Lower lobe of right lung (tissue), 2 donors: ENCODE data around the gene ME3. TPM values are rescaled to one million over a fixed set of nuclear protein-coding genes. Genes with fewer than 3 reads are reported as not detected.

Source experiments
- ATAC-seq, 2 donors: fragments of 200-7000 bp; cut with Tn5 transposase; one replicate each; pipeline ENCODE4 v1.9.1; 2020 to 2022; ENCODE audit warnings: mild to moderate bottlenecking in 2 of 2, moderate library complexity in 2 of 2
- DNase-seq: peaks from one replicate; pipeline ENCODE4 v3.0.0-alpha.2; 2020
- H3K27ac ChIP-seq: fragments of 200-600 bp; one replicate; pipeline ENCODE4 v1.8.0; 2022
- H3K27me3 ChIP-seq: fragments of 200-600 bp; one replicate; pipeline ENCODE4 v1.8.0; 2022; ENCODE audit warnings: low read depth
- H3K36me3 ChIP-seq: fragments of 200-600 bp; one replicate; pipeline ENCODE4 v1.8.0; 2022; ENCODE audit warnings: mild to moderate bottlenecking
- H3K4me1 ChIP-seq: fragments of 200-600 bp; one replicate; pipeline ENCODE4 v1.8.0; 2022
- H3K4me3 ChIP-seq: fragments of 200-600 bp; one replicate; pipeline ENCODE4 v1.8.0; 2022; ENCODE audit warnings: mild to moderate bottlenecking
- H3K9me3 ChIP-seq: fragments of 200-600 bp; one replicate; pipeline ENCODE4 v1.8.0; 2022
- CTCF ChIP-seq: fragments of 200-600 bp; IDR thresholded peaks from one replicate; pipeline ENCODE4 v1.8.0; 2022; ENCODE audit warnings: antibody characterized with exemption, mild to moderate bottlenecking
- intact Hi-C: fragments of 100-400 bp; cut with DNase I; formaldehyde crosslinking; loops from one replicate; pipeline ENCODE4 v1.11.0; 2022
- total RNA-seq: library from RNA; stranded (reverse); fragmentation: NEBNext Ultra II Directional; extraction: Animal tissue kit (Norgen Biotek cat#: 25700); gene quantifications from one replicate; pipeline ENCODE4 v1.2.1, GENCODE V29; 2021
- donor health status: DM: no; HTN: yes; CAD: no; lungs with severe emphysema.

Gene ME3
- total RNA-seq, 1 donor from 2014 or later: 18.6 TPM

GRCh38 chr11:86708669-86709068, 36.3 kb upstream of the ME3 start:
- intact Hi-C loops: no loop called here
- no peak overlapping the region for H3K4me3 ChIP-seq
- no peaks in the 10 kb centered on the region for H3K9me3 ChIP-seq
- no peaks in the 10 kb centered on the region for H3K36me3 ChIP-seq
- no peak overlapping the region for H3K27ac ChIP-seq
- DNase-seq (no peak), ATAC-seq (no peak)
- no peaks in the 10 kb centered on the region for H3K4me1 ChIP-seq
- no peak for TF ChIP-seq CTCF
- H3K27me3 ChIP-seq: no peaks in the 10 kb centered on the region

GRCh38 chr11:86706338-86707131, 34.1 kb upstream of the ME3 start:
- H3K36me3 ChIP-seq: no peaks in the 10 kb centered on the region
- no peak for TF ChIP-seq CTCF
- no peak for DNase-seq
- H3K4me3 ChIP-seq: no peak overlapping the region
- intact Hi-C loops: no loop called here
- ATAC-seq: no peak
- H3K27ac ChIP-seq: no peak overlapping the region
- H3K27me3 ChIP-seq: no peaks in the 10 kb centered on the region
- H3K9me3 ChIP-seq: no peaks in the 10 kb centered on the region
- no peaks in the 10 kb centered on the region for H3K4me1 ChIP-seq

- no peaks in the 10 kb centered on the region for H3K9me3 ChIP-seq
- H3K36me3 ChIP-seq: no peaks in the 10 kb centered on the region
- H3K4me1 ChIP-seq: no peaks in the 10 kb centered on the region
- intact Hi-C loops: no loop called here
- H3K27me3 ChIP-seq: no peaks in the 10 kb centered on the region
- H3K4me3 ChIP-seq: no peak overlapping the region
- no peak for TF ChIP-seq CTCF
- H3K27ac ChIP-seq: no peak overlapping the region
- no peak for DNase-seq
- ATAC-seq: peak; percentile 53 to 57
Measured at GRCh38 chr11:86704710-86705109, 32.3 kb upstream of the ME3 start.

GRCh38 chr11:86703987-86704386, 31.6 kb upstream of the ME3 start:
- DNase-seq: no peak
- H3K4me1 ChIP-seq: no peaks in the 10 kb centered on the region
- no peaks in the 10 kb centered on the region for H3K9me3 ChIP-seq
- no peak for TF ChIP-seq CTCF
- H3K27ac ChIP-seq: no peak overlapping the region
- peak; percentile 45 to 66 for ATAC-seq
- H3K36me3 ChIP-seq: no peaks in the 10 kb centered on the region
- no peaks in the 10 kb centered on the region for H3K27me3 ChIP-seq
- intact Hi-C loops: no loop called here
- no peak overlapping the region for H3K4me3 ChIP-seq

- DNase-seq (no peak), ATAC-seq (no peak)
- H3K4me3 ChIP-seq: no peak overlapping the region
- H3K9me3 ChIP-seq: no peaks in the 10 kb centered on the region
- no peaks in the 10 kb centered on the region for H3K36me3 ChIP-seq
- no peak overlapping the region for H3K27ac ChIP-seq
- H3K27me3 ChIP-seq: no peaks in the 10 kb centered on the region
- H3K4me1 ChIP-seq: no peaks in the 10 kb centered on the region
- no peak for TF ChIP-seq CTCF
- intact Hi-C loops: no loop called here
Measured at GRCh38 chr11:86702220-86702983, 30.0 kb upstream of the ME3 start.
